WERI-Rb-1 (cell line): ENCODE results near the gene EYA3.

Experiments
- DNase-seq: peaks from one replicate; pipeline ENCODE4 v3.0.0-alpha.2; 2020
- H3K27ac ChIP-seq: fragments of 250-450 bp; sonication (Bioruptor Pico); 2 replicates; pipeline ENCODE4 v1.5.1; 2020; ENCODE audit warnings: mild to moderate bottlenecking, moderate library complexity
- H3K27me3 ChIP-seq: fragments of 250-450 bp; sonication (Bioruptor Pico); 2 replicates; pipeline ENCODE4 v1.5.1; 2021; ENCODE audit warnings: mild to moderate bottlenecking, low read depth, moderate library complexity; ENCODE audit not compliant: insufficient read depth, severe bottlenecking
- H3K36me3 ChIP-seq: fragments of 250-450 bp; sonication (Bioruptor Pico); 2 replicates; pipeline ENCODE4 v1.5.1; 2020; ENCODE audit warnings: mild to moderate bottlenecking, moderate library complexity
- H3K4me3 ChIP-seq: 2 replicates; pipeline ENCODE4 v1.5.1; 2011; ENCODE audit warnings: low read depth, mild to moderate bottlenecking, control low read depth, low read length
- H3K9me3 ChIP-seq: fragments of 250-450 bp; sonication (Bioruptor Pico); 2 replicates; pipeline ENCODE4 v1.5.1; 2021; ENCODE audit warnings: mild to moderate bottlenecking, moderate library complexity; ENCODE audit not compliant: severe bottlenecking
- TF ChIP-seq, protein P1 (sequence below): IDR thresholded peaks from 2 replicates; pipeline ENCODE4 v1.5.1; 2011; ENCODE audit warnings: low read depth, mild to moderate bottlenecking, control low read depth, inconsistent platforms, low read length

The EYA3 gene

DNA sequence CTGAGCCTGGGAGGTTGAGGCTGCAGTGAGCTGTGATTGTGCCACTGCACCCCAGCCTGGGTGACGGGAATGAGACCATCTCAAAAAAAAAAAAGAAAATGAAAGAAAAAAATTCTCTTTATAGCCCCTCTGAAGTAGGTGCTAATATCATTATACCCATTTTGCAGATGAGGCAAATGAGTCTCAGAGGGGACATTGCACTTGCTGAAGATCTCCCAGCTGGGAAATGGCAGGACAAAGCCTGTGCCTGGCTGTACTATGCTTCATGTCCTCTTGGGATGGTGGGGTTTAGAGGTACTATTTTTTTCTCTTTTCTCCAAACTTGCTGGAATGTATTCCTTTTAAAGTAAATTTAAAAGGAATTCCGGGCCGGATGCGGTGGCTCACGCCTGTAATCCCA is 152.0 kb downstream of the EYA3 start:
- Histone ChIP-seq H3K27me3 (no peaks in the 10 kb centered on the region), H3K9me3 (no peaks in the 10 kb centered on the region), H3K27ac (no peak overlapping the region), H3K4me3 (no peak overlapping the region), H3K36me3 (no peaks in the 10 kb centered on the region)
- TF ChIP-seq, protein P1, sequence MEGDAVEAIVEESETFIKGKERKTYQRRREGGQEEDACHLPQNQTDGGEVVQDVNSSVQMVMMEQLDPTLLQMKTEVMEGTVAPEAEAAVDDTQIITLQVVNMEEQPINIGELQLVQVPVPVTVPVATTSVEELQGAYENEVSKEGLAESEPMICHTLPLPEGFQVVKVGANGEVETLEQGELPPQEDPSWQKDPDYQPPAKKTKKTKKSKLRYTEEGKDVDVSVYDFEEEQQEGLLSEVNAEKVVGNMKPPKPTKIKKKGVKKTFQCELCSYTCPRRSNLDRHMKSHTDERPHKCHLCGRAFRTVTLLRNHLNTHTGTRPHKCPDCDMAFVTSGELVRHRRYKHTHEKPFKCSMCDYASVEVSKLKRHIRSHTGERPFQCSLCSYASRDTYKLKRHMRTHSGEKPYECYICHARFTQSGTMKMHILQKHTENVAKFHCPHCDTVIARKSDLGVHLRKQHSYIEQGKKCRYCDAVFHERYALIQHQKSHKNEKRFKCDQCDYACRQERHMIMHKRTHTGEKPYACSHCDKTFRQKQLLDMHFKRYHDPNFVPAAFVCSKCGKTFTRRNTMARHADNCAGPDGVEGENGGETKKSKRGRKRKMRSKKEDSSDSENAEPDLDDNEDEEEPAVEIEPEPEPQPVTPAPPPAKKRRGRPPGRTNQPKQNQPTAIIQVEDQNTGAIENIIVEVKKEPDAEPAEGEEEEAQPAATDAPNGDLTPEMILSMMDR: no peak
- DNase-seq: no peak

DNA sequence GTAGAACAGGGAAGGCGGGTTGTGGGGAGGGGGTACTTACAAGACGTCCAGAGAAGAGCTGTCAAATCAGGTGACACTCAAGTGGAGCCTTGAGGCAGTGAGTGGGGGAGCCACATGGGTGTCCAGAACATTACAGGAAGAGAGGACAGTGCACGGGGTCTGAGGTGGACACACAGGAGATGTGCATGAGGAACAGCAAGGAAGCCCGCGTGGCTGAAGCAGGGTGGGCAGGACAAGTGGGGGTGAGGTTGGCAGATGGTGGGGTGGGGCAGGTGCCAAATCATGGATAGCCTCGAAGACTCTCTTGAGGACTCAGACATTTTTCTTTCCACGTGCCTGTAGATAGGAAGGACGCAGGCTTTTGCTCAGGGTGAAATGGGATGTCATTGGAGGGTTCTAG is 152.7 kb downstream of the EYA3 start:
- H3K27me3 ChIP-seq: no peaks in the 10 kb centered on the region
- H3K9me3 ChIP-seq: no peaks in the 10 kb centered on the region
- TF ChIP-seq, protein P1: no peak
- peak overlapping the region; percentile 54 for H3K4me3 ChIP-seq
- H3K36me3 ChIP-seq: no peaks in the 10 kb centered on the region
- DNase-seq: no peak
- H3K27ac ChIP-seq: no peak overlapping the region

DNA sequence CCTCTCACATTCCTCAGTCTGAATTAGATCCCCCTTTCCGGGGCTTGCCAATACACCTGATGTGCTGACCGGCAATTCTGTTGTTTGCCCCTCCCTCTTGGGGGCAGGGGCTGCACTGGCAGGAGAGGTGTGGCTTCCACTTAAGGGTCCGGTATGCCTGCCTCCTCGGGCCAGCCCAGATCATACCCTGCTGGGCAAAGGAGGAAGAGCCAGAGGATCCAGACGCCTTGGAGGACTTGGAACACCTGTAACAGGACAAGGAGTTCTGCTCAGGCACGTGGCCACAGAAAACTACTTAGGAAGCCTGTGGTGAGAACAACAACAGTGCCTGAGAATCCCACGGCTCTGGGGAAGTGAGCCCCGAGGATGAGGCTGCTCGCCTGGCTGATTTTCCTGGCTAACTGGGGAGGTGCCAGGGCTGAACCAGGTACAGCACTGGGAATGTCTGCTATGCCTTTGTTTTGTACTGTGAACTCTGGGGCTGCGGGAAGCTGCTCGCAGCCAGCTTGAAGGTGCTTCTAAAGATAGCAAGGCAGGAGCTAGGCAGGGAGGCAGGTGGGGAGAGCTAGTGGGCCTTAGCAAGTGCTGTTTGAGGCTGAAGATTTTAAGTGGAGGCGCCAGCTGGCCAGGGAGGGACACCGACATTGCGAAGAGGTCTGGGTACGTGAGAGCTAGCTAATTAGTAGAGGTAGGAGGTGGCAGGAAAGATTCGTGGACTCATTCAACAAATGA is 153.4 kb downstream of the EYA3 start, which contains the start of gene SMPDL3B:
TSS of gene SMPDL3B (plus strand) at position 183 of the 732 bp plus-strand sequence. CDS start at position 367, 184 bp downstream.
- TF ChIP-seq, protein P1: peak; percentile 34
- peak within 1 kb of the TSS; percentile 21 for H3K27ac ChIP-seq
- peak within 1 kb of the TSS; percentile 54 for H3K4me3 ChIP-seq
- no peaks in the 10 kb centered on the region for H3K36me3 ChIP-seq
- no peaks in the 10 kb centered on the region for H3K27me3 ChIP-seq
- DNase-seq: peak; percentile 79
- H3K9me3 ChIP-seq: no peaks in the 10 kb centered on the region

DNA sequence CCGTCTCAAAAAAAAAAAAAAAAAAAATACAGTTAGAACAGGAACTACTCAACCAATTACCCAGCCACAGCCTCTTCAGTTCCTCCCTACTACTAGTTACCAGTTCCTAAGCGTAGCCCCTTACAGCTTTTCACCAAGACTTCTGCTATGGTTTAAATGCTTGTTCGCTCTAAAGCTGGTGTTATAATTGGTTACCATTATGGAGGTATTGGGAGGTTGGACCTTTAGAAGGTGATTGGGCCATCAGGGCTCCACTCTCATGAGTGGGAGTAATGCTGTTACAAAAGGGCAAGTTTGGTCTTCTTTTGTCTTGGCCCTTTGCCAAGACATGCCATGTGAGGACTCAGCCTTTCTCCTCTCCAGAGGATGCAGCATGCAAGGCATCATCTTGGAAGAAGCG is 156.7 kb downstream of the EYA3 start:
- Histone ChIP-seq H3K27ac (no peak overlapping the region), H3K27me3 (no peaks in the 10 kb centered on the region)
- DNase-seq: no peak

DNA sequence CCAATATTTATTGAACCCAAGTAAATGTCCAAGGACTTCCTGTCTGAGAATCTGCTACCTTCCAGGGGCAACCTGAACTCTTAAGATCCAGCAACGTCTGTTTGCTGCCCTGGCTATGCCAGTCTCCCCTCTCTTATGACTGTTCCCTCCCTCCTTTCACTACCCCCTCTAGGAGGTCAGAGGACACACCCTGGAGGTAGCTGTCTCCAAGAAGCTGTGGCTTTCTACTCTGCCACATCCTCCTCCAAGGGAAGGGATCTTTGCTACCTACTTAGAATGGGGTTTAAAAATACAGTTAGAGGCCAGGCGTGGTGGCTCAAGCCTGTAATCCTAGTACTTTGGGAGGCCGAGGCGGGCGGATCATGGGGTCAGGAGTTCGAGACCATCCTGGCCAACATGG is 157.2 kb downstream of the EYA3 start:
- Histone ChIP-seq H3K27ac (no peak overlapping the region), H3K9me3 (no peaks in the 10 kb centered on the region), H3K27me3 (no peaks in the 10 kb centered on the region), H3K4me3 (no peak overlapping the region), H3K36me3 (no peaks in the 10 kb centered on the region)
- DNase-seq: no peak
- TF ChIP-seq, protein P1: no peak

More for the DNA sequence above, 156.7 kb downstream of the EYA3 start:
- TF ChIP-seq, protein P1: no peak
- Histone ChIP-seq H3K4me3 (no peak overlapping the region), H3K9me3 (no peaks in the 10 kb centered on the region), H3K36me3 (no peaks in the 10 kb centered on the region)
